Nephron progenitor cell (in vitro differentiated cells): ENCODE results near the gene MESD.

Experiments
- DNase-seq: peaks from one replicate; pipeline ENCODE4 v3.0.0; 2021
- H3K27ac Mint-ChIP-seq: 2 replicates; pipeline ENCODE4 v1.8.0; 2021; ENCODE audit warnings: mild to moderate bottlenecking, moderate library complexity, mixed read lengths
- H3K27me3 Mint-ChIP-seq: 2 replicates; pipeline ENCODE4 v1.8.0; 2021; ENCODE audit warnings: mild to moderate bottlenecking, low read depth, mixed read lengths; ENCODE audit not compliant: poor library complexity
- H3K36me3 Mint-ChIP-seq: 2 replicates; pipeline ENCODE4 v1.8.0; 2021; ENCODE audit warnings: low read depth, mixed read lengths
- H3K4me1 Mint-ChIP-seq: 2 replicates; pipeline ENCODE4 v1.8.0; 2021; ENCODE audit warnings: mixed read lengths
- H3K4me3 Mint-ChIP-seq: 2 replicates; pipeline ENCODE4 v1.8.0; 2021; ENCODE audit warnings: mild to moderate bottlenecking, moderate library complexity, mixed read lengths
- H3K9me3 Mint-ChIP-seq: 2 replicates; pipeline ENCODE4 v1.8.0; 2021; ENCODE audit warnings: mild to moderate bottlenecking, moderate library complexity, mixed read lengths
- CTCF ChIP-seq: fragments of 200-600 bp; sonication (generic); IDR thresholded peaks from 2 replicates; pipeline ENCODE4 v1.5.0; 2021; ENCODE audit warnings: antibody characterized with exemption

Gene MESD

GRCh38 chr15:80932513-80932815 lies 57.2 kb downstream of the MESD start:
- TF ChIP-seq CTCF: no peak
- peaks cover 22% of the 10 kb centered on the region for H3K36me3 Mint-ChIP-seq
- peak overlapping the region; percentile 80 for H3K27ac Mint-ChIP-seq
- peaks cover 21% of the 10 kb centered on the region for H3K4me1 Mint-ChIP-seq
- H3K27me3 Mint-ChIP-seq: no peaks in the 10 kb centered on the region
- no peaks in the 10 kb centered on the region for H3K9me3 Mint-ChIP-seq
- DNase-seq: no peak
- H3K4me3 Mint-ChIP-seq: no peak overlapping the region

DNA sequence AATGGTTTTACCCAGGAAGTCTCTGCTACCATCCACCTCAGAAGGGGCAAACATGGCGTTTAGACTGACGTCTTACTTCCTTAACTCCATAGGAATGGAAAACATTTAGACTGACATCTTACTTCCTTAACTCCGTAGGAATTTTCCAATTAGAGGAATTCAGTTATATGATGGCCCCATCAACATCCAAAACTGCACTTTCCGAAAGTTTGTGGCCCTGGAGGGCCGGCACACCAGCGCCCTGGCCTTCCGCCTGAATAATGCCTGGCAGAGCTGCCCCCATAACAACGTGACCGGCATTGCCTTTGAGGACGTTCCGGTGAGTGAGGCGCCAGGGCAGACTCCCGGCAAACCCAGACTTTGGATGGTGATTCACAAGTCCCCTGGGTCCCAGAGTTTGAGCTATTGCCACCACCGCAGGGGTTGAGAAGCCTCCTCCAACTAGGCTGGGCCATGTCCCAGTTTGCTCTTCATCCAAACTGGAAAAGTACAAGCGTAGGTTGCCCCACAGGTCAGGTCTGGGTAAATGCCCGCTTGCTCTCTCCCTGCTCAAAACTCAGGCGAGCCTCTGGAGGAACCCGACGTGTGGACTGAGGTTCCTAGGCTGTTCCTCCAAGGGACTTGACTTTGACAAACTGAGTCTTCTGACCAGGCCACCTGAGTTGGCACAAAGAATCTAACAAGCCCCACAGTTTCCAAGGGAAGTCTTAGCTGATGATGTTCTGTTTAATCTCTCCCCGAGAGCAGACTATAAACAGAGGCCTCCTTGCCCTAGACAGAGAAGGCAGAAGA lies 57.7 kb downstream of the MESD start:
- Mint-ChIP-seq H3K27me3 (no peaks in the 10 kb centered on the region), H3K36me3 (peaks cover 20% of the 10 kb centered on the region), H3K27ac (no peak overlapping the region), H3K9me3 (no peaks in the 10 kb centered on the region), H3K4me1 (peaks cover 21% of the 10 kb centered on the region), H3K4me3 (no peak overlapping the region)
- no peak for TF ChIP-seq CTCF
- no peak for DNase-seq

- no peak for TF ChIP-seq CTCF
- Mint-ChIP-seq H3K27ac (no peak overlapping the region), H3K4me3 (no peak overlapping the region), H3K36me3 (peaks cover 17% of the 10 kb centered on the region), H3K27me3 (no peaks in the 10 kb centered on the region), H3K4me1 (peaks cover 21% of the 10 kb centered on the region), H3K9me3 (no peaks in the 10 kb centered on the region)
- DNase-seq: no peak
Observed at GRCh38 chr15:80931191-80931590, 58.4 kb downstream of the MESD start.

- no peak overlapping the region for H3K27ac Mint-ChIP-seq
- DNase-seq: no peak
- no peak overlapping the region for H3K4me3 Mint-ChIP-seq
- peaks cover 12% of the 10 kb centered on the region for H3K4me1 Mint-ChIP-seq
- no peaks in the 10 kb centered on the region for H3K9me3 Mint-ChIP-seq
- H3K27me3 Mint-ChIP-seq: no peaks in the 10 kb centered on the region
- no peak for TF ChIP-seq CTCF
- peaks cover 17% of the 10 kb centered on the region for H3K36me3 Mint-ChIP-seq
Observed at GRCh38 chr15:80929689-80930088, 59.9 kb downstream of the MESD start.

GRCh38 chr15:80929225-80929624 lies 60.4 kb downstream of the MESD start:
- no peaks in the 10 kb centered on the region for H3K27me3 Mint-ChIP-seq
- DNase-seq: no peak
- H3K4me1 Mint-ChIP-seq: peaks cover 8% of the 10 kb centered on the region
- H3K4me3 Mint-ChIP-seq: no peak overlapping the region
- H3K9me3 Mint-ChIP-seq: no peaks in the 10 kb centered on the region
- H3K36me3 Mint-ChIP-seq: peaks cover 17% of the 10 kb centered on the region
- TF ChIP-seq CTCF: no peak
- no peak overlapping the region for H3K27ac Mint-ChIP-seq

DNA sequence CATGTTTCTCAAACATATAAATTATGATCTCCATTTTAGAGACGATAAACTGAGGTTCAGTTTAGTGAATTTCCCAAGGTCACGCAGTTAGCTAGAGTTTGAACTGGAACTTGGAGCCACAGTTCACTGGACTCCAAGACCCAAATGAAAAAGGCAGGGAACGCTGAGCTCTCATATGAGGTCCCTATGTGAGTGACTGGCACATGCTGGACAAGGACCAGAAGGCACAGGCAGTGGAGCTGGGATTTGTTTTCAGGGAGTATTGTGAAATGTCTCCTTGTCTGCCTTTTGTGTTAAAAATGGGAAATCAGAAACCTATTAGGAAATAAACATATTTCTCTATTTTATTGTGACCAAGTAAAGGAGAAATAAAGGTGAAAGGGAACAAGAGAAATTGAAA lies 63.5 kb downstream of the MESD start:
- H3K27me3 Mint-ChIP-seq: peaks cover 9% of the 10 kb centered on the region

More for the DNA sequence above, 63.5 kb downstream of the MESD start:
- Mint-ChIP-seq H3K4me3 (no peak overlapping the region), H3K27ac (no peak overlapping the region), H3K36me3 (peaks cover 17% of the 10 kb centered on the region), H3K4me1 (no peaks in the 10 kb centered on the region), H3K9me3 (no peaks in the 10 kb centered on the region)
- DNase-seq: no peak
- no peak for TF ChIP-seq CTCF
